ENCODE data around the gene C19orf25.
"Not testable (repeated sequence)": the region's sequence is repeated elsewhere in the genome, so short reads cannot be mapped to it uniquely, and the experiment has no call there.

Gene C19orf25

DNA sequence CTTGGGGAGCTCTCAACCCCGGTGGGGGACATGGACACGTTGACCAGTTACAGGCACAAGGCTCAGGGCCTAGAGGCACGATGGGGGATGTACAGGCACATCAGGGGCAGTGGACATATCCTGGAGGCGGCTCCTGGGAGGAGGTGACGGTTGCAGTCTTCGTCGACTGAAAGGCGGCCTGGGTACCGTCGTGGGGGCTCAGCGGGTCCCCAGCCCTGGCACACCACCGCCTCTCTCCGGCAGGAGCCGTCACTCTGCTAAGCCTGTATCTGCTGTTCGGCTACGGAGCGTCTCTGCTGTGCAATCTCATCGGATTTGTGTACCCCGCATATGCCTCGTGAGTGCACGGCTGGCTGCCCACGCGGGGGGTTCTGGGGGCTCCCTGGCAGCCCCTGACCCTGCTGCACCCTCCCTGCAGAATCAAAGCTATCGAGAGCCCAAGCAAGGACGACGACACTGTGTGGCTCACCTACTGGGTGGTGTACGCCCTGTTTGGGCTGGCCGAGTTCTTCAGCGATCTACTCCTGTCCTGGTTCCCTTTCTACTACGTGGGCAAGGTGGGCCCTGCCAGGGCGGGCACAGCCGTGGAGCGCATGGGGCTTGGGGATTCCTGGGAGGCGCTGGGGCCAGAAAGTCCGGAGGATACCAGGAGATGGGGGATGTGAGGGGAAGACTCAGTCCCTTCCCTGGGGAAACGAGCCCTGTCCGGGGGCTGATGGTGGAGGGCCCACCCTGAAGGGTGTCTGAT is 16.2 kb upstream of the C19orf25 start:
- DNase-seq = no peak

DNA sequence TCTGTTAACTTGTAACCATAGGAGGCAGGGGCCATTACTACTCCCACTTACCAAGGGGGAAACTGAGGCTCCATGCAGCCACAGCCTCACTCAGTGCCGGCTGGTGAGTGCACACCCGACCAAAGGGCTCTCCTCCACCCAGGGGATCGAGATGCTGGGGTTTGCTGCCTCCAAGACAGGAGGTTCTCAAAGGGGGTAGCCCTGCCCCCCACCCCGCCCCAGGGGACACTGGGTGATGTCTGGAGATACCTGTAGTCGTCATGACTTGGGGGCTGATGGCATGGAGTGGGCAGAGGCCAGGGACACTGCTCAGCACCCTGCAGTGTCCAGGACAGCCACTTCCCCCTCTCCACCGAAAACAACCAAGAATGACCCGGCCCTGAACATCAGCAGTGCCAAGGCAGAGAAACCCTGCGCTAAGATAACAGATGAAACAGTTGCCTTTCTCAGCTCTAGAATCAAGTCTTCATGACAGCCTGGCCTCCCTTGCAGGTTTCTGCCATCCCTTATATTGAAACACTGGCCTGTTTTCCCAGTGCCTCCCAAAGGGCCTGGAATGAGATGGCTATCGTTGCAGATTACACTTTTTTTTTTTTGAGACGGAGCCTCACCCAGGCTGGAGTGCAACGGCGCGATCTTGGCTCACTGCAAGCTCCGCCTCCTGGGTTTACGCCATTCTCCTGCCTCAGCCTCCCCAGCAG is 15.2 kb upstream of the C19orf25 start:
- DNase-seq = no peak

DNA sequence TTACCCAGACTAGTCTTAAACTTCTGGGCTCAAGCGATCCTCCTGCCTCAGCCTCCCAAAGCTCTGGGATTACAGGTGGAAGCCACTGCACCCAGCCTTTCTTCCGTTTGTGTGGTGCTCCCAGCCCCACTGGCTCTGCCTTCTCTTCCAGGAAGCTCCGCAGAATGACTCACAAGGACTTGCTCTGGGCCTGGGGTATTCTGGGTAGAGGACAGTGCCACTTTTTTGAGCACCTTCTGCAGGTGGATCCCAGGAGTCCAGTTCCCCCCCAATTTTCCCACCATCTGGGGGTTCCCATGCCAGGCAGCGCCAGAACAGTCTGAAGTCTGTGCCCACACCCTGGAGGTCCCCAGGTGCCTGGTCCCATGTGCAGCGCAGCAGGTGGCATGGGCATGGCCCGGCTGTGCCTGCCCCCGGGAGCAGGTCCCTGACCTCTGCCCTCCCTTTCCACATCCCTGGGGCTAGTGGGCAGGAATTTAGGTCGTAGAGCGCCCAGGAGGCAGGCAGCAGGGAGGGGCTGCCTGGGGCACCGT is 13.5 kb upstream of the C19orf25 start:
- no peak for DNase-seq

DNA sequence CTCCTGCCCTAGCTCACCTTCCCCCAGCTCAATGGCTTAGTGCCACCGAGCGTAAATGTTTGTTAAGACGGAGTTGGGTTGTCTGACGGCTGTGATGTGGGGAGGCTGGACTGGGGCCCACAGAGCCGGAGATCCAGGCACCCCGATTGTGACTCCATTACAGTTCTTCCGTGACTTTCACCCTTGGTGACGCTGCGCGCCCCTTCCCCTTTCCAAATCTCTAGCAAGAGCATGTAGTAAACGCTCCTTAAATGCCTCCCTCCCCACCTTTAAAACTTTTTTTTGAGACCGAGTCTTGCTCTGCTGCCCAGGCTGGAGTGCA is 12.8 kb upstream of the C19orf25 start:
- no peak for DNase-seq

DNA sequence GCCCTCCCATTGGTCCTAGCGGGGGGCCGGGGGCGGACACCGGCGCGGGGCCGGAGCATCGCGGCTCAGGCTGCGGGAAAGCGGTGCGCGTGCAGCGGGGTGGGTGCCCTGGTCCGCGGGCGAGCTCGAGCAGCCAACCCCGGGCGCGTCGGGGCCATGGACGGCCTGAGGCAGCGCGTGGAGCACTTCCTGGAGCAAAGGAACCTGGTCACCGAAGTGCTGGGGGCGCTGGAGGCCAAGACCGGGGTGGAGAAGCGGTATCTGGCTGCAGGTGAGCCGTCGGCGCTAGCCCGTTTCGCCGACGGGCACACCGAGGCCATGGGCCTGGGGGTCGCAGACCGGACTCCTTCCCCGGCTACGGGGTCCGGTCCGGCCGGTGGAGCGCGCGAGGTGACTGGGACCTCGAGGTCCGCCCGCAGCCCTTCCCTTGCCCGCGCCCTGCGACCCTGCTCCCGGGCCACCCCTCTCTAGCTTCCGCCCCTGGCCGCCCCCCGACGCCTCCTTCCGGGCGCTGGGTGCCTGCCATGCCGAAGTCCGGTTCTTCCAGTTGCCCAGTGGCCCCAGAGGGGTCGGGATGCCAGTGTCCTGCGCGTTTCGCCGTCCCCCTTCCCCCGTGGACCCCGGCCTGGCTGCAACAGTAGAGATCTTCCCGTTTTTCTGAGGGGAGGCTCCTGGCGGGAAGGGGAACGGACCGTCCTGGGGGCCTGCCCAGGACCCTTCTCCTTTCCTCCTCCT is 12.3 kb upstream of the C19orf25 start, which contains the start of gene REEP6:
Gene REEP6, plus strand, starts transcription at position 68 of the 735 bp plus-strand sequence. Its CDS starts 89 bp downstream, at position 157.
- no peak for DNase-seq

DNA sequence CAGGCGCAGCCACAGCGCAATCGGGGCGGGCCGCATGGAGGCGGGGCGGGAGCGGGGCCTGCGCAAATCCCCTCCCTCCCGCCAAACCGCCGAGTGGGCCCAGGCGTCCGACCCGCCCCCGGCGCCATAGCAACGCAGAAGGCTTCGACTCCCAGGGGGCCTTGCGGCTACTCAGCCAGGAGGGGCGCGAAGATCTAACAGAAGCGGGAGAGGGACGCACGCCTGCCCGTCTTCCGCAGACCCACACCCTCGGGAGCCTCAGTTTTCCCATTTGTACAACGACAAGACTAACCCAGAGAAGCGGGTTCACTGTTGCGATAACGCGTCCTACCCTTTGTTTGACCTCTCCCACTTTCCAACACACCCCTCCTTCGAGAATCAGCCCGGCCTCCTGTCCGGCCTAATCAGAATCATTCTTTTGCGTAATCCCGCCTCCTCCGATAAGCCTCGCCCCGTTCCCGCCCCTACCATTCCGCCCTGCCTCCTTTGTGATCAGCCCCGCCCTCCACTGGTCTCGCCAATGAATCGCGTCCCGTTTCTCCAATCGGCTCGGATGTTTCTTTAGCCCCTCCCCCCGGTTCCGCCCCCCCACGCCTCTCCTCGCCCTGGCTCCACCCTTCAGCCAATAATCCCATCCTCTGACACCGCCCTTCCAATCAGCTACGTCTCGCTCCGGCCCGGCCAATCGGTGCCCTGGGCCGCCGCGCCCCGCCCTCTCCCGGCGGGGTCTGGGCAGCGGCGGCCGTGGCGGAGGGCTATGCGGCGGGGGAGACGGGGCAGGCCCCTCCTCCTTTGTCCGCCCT is 11.5 kb upstream of the C19orf25 start, which contains the start of gene PCSK4:
Gene PCSK4, minus strand, starts transcription at position 40 of the 803 bp plus-strand sequence. Its CDS starts 4 bp downstream, at position 36.
- peak; percentile 98 for DNase-seq

DNA sequence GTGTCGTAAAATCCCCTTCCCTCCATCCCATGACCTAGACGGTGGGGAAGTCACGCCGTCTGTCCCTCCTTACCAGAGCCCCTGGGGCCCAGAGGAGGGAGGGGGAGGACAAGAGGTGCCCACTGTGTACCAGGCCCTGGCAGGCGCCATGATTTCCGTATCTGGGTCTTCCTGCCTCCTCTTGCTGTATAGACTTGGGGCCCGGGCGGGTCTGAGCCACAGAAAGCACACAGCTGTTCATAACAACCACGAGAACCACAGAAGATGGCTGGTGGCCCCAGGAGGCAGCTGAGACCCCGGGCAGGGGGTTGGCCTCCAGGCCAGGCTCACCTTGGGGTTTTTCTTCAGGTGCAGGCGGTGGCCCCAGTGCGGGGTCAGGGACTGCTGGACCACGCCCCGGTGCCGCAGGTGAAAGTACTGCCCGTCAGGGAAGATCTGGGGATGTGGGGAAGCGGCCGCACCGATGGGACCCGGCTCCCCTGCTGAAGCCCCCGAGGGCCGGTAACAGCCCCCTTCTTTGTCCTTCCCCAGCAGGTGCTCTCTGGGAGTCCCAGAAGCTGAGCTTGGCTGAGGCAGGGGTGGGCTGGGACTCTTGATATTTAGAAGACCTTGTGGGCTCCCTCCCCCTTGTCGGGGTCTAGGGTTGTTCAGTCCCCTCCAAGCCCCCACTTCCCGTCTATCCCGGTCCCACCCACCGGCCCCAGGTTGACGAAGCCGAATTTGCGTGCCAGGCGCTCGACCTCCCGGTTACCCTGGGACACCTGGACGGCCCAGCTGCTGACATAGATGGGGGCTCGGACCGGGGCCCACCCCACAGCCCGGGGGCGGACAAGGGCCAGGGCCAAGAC is 10.7 kb upstream of the C19orf25 start:
- no peak for DNase-seq

DNA sequence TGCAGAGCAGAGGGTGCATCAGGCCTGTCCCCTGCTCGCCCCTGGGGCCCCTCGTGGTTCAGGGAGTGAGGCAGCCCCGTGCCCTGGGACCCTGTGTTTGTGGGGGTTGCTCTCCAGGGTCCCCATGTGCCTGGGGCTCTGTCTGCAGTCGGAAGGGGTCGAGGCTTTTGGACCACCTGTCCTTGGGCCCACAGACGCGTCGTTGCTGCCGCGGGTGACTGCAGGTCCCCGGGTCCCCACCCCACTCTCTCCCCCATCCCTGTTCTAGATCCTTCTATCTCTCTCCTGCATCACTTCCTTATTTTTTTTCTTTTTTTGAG is 9.2 kb upstream of the C19orf25 start:
- DNase-seq = no peak

DNA sequence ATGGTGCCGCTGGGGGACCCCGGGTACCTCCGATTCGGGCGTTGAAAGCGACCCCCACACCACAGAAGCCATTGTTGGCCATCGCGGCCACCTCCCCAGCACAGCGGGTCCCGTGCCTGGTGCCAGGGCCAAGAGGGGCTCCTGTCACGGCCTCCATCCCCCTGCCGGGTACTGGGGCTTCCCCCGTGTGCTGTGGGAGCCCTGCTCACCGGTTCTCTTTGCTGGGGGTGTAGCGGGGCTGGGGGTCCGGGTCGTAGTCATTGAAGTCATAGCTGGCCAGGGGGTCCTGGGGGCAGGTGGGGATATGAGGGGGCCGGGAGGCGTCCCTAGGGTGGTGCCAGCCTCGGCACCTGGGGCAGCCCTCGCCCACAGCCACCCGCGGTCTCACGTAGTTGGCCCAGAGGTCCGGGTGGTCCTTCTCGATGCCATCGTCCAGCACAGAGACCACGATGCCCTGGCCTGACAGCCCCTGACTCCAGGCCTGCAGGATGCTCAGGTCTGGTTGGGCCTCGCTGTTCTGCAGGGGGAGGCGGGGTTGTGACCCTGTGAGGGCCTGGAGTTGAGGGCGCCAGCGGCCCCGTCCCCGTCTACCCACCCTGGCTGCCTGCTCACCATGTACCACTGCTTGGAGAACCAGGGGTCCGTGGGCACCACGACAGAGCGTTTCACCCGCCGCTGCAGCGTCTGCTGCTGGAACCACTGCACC is 8.7 kb upstream of the C19orf25 start:
- no peak for DNase-seq

DNA sequence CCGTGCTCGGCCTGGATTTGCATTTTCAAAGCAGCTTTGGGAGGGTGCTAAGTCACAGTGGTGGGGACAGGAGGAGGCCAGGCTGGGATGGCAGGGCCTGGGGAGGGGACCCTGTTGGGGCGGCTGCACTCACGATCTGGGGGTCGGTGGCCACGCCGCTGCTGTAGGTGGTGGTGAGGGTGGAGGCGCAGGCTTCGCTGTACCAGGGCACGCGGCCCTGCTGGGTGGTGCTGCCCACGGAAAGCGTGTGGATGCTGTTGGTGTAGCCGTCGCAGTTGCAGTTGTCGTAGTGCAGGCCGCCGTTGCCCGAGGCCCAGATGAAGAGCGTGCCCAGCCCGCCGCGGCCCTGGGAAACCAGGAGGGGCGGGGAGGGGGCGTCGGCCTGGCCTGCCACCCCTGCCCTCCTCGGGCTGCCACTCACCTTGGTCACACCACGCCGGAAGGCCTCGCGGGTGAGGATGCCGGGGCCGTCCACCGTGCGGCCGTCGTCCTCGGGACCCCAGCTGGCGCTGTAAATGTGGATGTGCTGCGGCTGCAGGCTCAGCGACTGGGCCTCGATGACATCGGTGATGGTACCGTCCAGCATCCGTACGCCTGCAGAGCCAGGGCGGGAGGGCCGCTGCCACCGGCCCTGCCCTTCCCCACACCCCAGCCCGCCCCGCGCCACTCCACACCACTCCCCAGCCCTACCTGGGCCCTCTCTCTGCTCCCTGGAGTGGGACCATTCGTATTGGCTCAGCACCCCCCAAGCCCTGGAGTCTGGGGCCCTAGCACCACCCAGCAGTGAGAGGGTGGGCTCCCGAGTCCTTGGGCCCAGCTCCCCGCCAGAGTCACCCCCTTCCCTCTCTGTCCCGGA is 7.9 kb upstream of the C19orf25 start:
- DNase-seq = no peak

DNA sequence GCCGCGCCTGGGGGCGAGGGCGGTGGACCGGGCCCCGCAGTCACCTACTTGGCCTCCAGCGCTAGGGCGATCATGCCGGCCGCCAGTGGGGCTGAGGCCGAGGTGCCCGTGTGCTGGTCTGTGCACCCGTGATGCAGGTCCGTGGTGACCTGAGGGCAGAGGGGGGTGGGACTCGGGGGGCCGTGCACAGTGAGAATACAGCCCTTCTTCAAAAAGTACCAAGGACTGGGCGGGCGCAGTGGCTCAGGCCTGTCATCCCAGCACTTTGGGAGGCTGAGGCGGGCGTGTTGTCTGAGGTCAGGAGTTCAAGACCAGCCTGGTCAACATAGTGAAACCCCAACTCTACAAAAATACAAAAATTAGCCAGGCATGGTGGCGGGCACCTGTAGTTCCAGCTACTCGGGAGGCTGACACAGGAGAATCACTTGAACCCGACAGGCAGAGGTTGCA is 5.0 kb upstream of the C19orf25 start:
- DNase-seq = no peak

DNA sequence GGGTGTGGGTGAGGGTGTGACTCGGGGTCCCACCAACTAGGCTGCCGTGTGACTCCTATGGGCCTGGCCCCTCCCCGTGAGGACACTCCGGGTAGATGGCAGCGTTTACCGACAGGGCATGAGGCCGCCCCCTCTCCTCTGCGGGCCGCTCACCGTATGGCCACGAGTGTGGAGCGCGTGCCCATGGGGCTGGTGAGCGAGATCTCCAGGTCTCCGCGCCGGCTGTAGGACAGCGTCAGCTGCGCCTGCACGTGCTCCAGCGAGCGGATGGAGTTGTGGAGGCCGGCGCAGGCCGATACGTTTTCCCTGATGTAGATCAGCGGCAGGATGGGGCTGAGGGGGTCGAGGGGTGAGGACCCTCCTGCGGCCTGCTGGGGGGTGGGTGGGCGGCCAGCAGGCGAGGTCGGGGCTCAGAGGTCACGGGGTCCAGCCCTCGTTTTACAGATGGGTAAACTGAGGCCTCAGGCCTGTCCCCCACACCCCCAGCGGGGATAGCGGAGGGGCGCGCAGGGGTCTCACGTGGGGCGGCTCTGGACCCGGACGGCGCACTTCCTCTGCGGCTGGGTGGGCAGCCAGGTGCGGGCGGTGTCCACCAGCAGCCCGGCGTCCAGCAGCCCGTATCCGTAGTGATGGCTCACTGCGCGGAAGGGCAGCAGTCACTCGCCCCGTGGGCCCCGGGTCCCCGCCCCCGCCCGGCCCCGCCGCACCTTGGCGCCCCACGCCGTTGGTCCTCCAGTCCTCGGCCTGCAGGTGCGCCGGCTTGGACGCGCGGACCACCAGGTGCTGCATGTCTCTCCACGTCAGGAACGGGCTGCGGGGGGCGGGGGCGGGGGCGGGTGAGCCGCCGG is 4.3 kb upstream of the C19orf25 start:
- DNase-seq = no peak

DNA sequence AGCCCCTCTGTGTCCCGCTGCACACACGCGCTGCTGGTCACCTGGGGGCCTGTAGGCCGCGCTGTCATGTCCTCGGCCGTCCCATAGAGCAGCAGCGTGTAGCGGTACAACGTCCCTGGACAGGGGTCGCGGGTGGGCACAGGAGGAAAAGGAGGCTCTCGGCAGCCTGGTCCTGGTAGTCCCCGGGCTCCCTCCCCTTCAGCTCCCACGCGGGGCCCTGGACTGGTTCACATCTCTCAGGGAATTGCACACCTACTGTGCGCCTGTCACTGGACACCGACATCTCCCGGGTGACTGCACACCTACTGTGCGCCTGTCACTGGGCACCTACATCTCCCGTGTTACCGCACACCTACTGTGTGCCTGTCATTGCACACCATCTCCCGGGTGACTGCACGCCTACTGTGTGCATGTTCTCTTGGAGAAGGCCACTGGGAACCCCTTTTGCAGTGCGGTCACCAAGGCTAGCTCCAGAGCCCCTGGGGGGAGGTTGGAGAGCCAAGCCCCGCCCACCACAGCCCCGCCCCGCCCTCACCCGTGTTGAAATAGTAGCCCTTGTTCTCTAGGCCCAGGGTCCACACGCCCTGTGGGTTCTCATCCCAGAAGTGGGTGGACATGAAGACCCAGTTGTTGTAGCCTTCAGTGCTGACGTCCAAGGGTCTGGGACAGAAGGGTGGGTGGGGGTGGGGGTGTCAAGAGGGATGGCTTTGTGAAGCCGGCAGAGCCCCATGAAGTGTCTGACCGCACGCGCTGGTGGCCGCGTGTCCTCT is 3.5 kb upstream of the C19orf25 start:
- no peak for DNase-seq

DNA sequence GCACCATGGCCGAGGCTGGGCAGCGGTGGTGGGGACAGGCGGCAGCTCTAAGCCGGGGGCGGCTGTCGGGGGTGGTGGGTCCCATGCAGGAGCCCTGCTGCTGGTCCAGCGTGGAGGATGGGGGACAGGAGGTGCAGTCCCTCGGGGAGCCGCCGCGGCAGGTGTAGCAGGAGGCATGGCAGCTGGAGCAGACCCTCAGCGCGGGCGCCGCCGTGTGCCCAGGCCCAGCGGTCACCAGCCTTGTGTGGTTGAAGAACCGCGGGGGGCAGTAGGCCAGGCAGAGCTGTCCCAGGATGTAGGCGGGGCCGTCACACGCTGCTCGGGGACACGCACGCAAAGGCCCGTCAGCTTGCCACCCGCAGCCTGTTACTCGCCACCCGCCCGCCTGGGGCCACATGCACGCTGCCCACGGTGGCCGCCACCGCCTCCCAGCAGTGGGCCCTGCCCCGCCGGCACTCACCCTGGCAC is 2.9 kb upstream of the C19orf25 start:
- DNase-seq = no peak

DNA sequence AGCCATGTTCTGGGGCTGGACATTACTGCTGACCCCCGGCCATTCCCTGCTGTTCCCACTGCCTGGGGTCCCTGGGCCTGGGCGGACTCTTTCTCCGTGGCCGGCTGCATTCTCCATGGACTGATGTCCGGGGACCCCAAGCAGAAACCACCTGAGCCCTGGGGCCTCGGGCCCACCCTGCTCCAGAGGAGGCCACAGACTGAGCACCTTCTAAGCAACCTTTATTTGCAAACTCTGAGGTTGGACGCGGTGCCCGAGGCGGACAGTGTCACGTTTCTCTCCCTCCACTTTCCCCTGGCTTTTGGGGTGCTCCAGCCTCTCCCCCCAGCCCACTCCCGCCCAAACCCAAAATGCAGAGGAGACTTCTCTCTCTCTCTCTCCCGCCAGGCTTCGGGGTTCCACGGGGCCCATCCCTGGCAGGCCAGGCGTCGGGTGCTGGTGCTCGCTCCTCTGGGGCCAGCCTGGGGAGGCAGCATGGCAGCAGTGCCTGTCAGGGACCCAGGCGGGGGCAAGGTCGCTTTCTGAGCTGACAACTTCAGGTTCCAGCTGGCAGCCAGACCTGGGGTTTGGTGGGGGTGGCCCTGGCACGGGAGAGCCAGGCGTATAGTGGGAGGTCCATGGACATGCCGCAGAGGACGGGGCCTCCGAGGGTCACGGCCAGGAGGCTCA is 2.3 kb upstream of the C19orf25 start:
- DNase-seq = no peak

DNA sequence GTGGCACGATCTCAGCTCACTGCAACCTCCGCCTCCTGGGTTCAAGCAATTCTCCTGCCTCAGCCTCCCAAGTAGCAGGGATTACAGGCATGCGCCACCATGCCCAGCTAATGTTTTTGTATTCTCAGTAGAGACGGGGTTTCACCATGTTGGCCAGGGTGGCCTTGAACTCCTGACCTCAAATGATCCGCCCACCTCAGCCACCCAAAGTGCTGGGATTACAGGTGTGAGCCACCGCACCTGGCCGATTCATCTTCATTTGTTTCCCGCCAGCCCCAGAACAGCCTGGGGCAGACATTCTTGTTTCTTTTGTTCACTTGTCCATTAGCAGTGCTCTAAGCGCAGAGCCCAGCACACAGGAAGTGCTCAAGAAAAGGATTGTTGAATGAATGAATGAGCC is 2.0 kb downstream of the C19orf25 start:
- DNase-seq = not testable (repeated sequence)

DNA sequence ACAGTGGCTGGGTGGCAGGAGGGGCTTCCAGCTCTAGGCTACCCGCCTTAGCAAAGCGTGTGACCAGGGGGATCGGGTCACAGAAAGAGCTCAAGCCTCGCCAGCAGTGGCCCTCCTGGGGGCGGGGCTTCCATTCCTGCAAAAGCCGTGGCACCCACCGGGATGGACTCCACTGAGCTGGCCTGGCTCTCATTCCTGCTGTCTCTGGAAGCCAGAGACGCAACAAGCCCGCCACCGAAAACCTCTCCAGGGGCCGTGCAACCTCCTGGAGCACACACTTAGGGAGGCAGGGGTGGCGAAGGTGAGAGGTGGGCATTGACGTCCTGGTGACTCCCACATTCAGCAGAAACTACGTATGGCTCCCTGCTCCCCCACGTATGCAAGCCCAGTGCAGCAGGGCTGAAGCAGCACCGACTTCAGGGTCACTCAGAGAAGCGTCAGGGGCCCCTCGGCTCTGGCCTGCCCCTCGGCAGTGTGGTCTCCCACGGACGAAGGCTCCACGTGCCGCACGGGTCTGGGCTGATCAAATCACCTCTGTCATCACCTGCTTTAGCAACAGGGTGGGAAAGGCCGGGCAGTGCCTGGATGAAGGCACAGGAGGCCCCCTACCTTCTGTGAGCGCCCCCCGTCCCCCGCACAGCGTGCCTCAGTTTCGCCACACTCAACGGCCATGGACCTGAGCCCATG is 3.1 kb downstream of the C19orf25 start:
- DNase-seq = no peak
